MCF 10A (cell line): ENCODE measurements around the gene PHTF2. TPM values are rescaled to one million over a fixed set of nuclear protein-coding genes. Genes with fewer than 3 reads are reported as not detected.
A peak's percentile ranks its signal among the peaks of the same experiment; 100 is the strongest.

Experiments used
- BruUV-seq: library from RNA; stranded (reverse); fragments of 400-500 nt; replicated peaks from 2 replicates; lab custom pipeline; 2021; lab: Mats Ljungman, UMichigan
- CTCF ChIA-PET: fragments of 300-600 bp; sonication (Branson Sonifier 250); formaldehyde crosslinking; extraction: SDS; loops from one replicate; lab custom pipeline; 2021; ENCODE audit warnings: antibody characterized with exemption, inconsistent platforms; lab: Yijun Ruan, JAX
- POLR2A ChIA-PET: fragments of 300-600, 350-650 bp; sonication (Branson Sonifier 250); formaldehyde crosslinking; extraction: SDS; loops from one replicate; lab custom pipeline; 2020; ENCODE audit warnings: antibody characterized with exemption, inconsistent platforms; lab: Yijun Ruan, JAX
- DNase-seq: peaks from one replicate; pipeline ENCODE4 v3.0.0-alpha.2; 2018; ENCODE audit not compliant: unreplicated experiment
- H3K27ac Mint-ChIP-seq: one replicate; pipeline ENCODE4 v1.8.0; 2022; ENCODE audit warnings: mild to moderate bottlenecking, low read depth, mixed read lengths; ENCODE audit not compliant: unreplicated experiment
- H3K27me3 Mint-ChIP-seq: one replicate; pipeline ENCODE4 v1.8.0; 2022; ENCODE audit warnings: mixed read lengths; ENCODE audit not compliant: insufficient read depth, unreplicated experiment
- H3K36me3 Mint-ChIP-seq: one replicate; pipeline ENCODE4 v1.8.0; 2022; ENCODE audit warnings: mild to moderate bottlenecking, moderate library complexity, mixed read lengths; ENCODE audit not compliant: insufficient read depth, unreplicated experiment
- H3K4me1 Mint-ChIP-seq: one replicate; pipeline ENCODE4 v1.8.0; 2022; ENCODE audit warnings: mixed read lengths; ENCODE audit not compliant: insufficient read depth, unreplicated experiment
- H3K4me3 Mint-ChIP-seq: one replicate; pipeline ENCODE4 v1.8.0; 2022; ENCODE audit warnings: mild to moderate bottlenecking, moderate library complexity, mixed read lengths; ENCODE audit not compliant: unreplicated experiment
- H3K9me3 Mint-ChIP-seq: one replicate; pipeline ENCODE4 v1.8.0; 2022; ENCODE audit warnings: mixed read lengths; ENCODE audit not compliant: unreplicated experiment
- intact Hi-C: fragments of 100-400 bp; cut with micrococcal nuclease; formaldehyde crosslinking; loops from 2 replicates; pipeline ENCODE4 v1.14.1; 2022
- total RNA-seq: library from RNA; stranded (reverse); gene quantifications from 2 replicates; pipeline ENCODE4 v1.2.3, GENCODE V29; 2022
- TF ChIP-seq, protein P1 (sequence below): fragments of 200-600 bp; IDR thresholded peaks from one replicate; pipeline ENCODE4 v1.8.0; 2022; ENCODE audit warnings: antibody characterized with exemption, mild to moderate bottlenecking; ENCODE audit not compliant: unreplicated experiment

Gene PHTF2
- total RNA-seq, 1 experiment from 2014 or later = 16.0 TPM

DNA sequence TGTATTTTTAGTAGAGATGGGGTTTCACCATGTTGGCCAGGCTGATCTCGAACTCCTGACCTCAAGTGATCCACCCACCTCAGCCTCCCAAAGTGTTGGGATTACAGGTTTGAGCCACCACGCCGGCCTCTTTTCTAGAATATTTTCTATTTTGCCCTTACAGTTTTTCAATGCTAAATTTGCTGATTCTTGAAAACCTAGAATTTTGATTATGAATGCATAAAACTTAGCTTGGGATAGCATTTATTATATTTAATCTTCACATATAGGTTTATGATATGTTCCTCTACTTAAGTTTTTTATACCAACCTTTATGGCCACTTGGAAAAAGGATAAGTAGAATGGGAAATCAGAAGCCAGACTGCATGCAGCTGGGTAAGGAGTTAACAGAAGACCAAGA lies 2.5 kb upstream of the PHTF2 start:
- TF ChIP-seq, protein P1, sequence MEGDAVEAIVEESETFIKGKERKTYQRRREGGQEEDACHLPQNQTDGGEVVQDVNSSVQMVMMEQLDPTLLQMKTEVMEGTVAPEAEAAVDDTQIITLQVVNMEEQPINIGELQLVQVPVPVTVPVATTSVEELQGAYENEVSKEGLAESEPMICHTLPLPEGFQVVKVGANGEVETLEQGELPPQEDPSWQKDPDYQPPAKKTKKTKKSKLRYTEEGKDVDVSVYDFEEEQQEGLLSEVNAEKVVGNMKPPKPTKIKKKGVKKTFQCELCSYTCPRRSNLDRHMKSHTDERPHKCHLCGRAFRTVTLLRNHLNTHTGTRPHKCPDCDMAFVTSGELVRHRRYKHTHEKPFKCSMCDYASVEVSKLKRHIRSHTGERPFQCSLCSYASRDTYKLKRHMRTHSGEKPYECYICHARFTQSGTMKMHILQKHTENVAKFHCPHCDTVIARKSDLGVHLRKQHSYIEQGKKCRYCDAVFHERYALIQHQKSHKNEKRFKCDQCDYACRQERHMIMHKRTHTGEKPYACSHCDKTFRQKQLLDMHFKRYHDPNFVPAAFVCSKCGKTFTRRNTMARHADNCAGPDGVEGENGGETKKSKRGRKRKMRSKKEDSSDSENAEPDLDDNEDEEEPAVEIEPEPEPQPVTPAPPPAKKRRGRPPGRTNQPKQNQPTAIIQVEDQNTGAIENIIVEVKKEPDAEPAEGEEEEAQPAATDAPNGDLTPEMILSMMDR = no peak
- no TSS peak for BruUV-seq
- no peaks in the 10 kb centered on the region for H3K27me3 Mint-ChIP-seq
- DNase-seq = no peak
- no peak overlapping the region for H3K27ac Mint-ChIP-seq
- H3K9me3 Mint-ChIP-seq = no peaks in the 10 kb centered on the region
- peaks cover 15% of the 10 kb centered on the region for H3K36me3 Mint-ChIP-seq
- ChIA-PET POLR2A (interaction anchor here (0.7 to 4.4 kb wide), 5 partner anchors 13 to 260 kb away, joined by 3 to 40 read pairs (median 3); partner anchors contain the start of genes PTPN12 and RSBN1L), CTCF (no interaction called here)
- intact Hi-C loops = loop anchor here (10.0 kb wide), 1 partner anchor 109 kb away; no protein-coding TSS in a partner anchor
- peak overlapping the region; percentile 96 for H3K4me3 Mint-ChIP-seq
- H3K4me1 Mint-ChIP-seq = peaks cover 21% of the 10 kb centered on the region

DNA sequence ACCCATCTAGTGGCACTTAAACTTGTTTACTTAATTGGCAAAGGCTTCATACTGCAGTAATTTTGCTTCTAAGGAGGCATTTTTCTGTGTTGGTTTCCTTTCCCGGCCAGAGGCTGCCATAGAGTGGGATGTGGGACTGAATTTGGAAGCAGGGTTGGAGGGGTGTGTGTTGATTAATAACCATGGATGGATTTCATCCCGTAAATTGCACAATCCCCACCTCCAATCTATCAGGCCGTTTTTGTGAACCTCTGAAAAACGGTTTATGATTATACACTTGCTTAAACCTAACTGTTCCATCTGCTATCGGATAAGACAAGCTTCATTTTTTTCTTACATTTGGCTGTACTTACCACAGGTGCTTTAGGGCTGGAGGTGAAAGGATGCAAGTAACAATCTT lies 1.6 kb upstream of the PHTF2 start:
- intact Hi-C loops = loop anchor here (10.0 kb wide), 1 partner anchor 108 kb away; no protein-coding TSS in a partner anchor
- DNase-seq = peak; percentile 4
- Mint-ChIP-seq H3K4me1 (peaks cover 21% of the 10 kb centered on the region), H3K4me3 (peak overlapping the region; percentile 96), H3K27me3 (no peaks in the 10 kb centered on the region), H3K36me3 (peaks cover 15% of the 10 kb centered on the region), H3K9me3 (no peaks in the 10 kb centered on the region), H3K27ac (peak overlapping the region; percentile 94)
- TF ChIP-seq, protein P1 = no peak
- POLR2A ChIA-PET = interaction anchor here (0.6 to 4.4 kb wide), 13 partner anchors 16 to 387 kb away, joined by 3 to 40 read pairs (median 4); partner anchors contain the start of gene RSBN1L
- CTCF ChIA-PET = interaction anchor here (0.7 to 3.0 kb wide), 5 partner anchors 11 to 145 kb away, joined by 3 to 14 read pairs (median 4); no protein-coding TSS in a partner anchor
- BruUV-seq = no TSS peak

DNA sequence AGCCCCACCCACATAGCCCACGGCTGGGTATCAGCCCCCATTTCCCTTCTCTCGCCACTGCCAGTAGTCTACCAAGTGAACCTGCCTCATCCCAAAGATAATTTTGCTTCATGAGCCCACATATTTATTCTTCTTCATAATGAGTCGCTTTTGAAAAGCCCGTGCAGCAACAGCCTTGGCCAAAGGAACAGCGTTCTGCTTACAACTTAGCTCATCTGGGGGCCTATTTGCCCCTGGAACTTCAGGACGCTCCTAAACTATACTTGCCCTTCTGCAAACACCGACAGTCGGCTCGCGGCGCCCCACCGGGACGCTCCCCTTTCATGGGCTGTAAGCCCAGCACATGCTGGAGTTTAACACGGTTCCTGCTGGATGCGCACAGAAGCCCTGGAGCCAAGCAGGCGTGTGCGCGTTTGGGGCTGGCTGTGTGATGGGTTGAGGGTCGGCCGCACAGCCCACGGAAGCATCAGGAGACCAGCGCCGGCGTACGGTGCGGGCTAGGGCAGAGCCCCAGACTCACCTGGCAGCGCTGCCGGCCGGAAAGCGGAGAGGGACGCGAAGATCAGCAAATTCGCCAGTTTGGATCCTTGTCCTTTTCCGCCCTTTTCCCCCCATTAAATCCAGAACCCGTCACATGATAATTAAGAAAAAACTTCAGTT lies 709 bp upstream of the PHTF2 start:
- Mint-ChIP-seq H3K27ac (peak overlapping the region; percentile 94), H3K9me3 (no peaks in the 10 kb centered on the region)
- POLR2A ChIA-PET = interaction anchor here (0.5 to 4.4 kb wide), 24 partner anchors 14 to 322 kb away, joined by 3 to 40 read pairs (median 4); partner anchors contain the start of gene RSBN1L

More for the DNA sequence above, 709 bp upstream of the PHTF2 start:
- no peaks in the 10 kb centered on the region for H3K27me3 Mint-ChIP-seq
- BruUV-seq = TSS peak; percentile 76
- H3K4me1 Mint-ChIP-seq = peaks cover 21% of the 10 kb centered on the region
- DNase-seq = no peak
- CTCF ChIA-PET = interaction anchor here (0.7 to 3.0 kb wide), 13 partner anchors 12 to 146 kb away, joined by 3 to 16 read pairs (median 4); no protein-coding TSS in a partner anchor
- H3K36me3 Mint-ChIP-seq = peaks cover 15% of the 10 kb centered on the region
- peak overlapping the region; percentile 96 for H3K4me3 Mint-ChIP-seq
- TF ChIP-seq, protein P1 = no peak
- intact Hi-C loops = loop anchor here (2.0 to 10.0 kb wide), 2 partner anchors 107 to 135 kb away; no protein-coding TSS in a partner anchor
